Measurements from ENCODE around the gene INO80B.

GRCh38 chr2:74417763-74418162 lies 37.1 kb upstream of the INO80B start:
- TF ChIP-seq CTCF (IDR thresholded peaks at IDR 0.05) = no peak
- TF ChIP-seq POLR2A (IDR thresholded peaks at IDR 0.05) = no peak
